ENCODE measurements around the gene SMIM28. TPM values are rescaled to one million over a fixed set of nuclear protein-coding genes. Genes with fewer than 3 reads are reported as not detected.
"Not testable (repeated sequence)": the region's sequence is repeated elsewhere in the genome, so short reads cannot be mapped to it uniquely, and the experiment has no call there.

Gene SMIM28
- total RNA-seq, 2 donors from 2014 or later, result not detected

DNA sequence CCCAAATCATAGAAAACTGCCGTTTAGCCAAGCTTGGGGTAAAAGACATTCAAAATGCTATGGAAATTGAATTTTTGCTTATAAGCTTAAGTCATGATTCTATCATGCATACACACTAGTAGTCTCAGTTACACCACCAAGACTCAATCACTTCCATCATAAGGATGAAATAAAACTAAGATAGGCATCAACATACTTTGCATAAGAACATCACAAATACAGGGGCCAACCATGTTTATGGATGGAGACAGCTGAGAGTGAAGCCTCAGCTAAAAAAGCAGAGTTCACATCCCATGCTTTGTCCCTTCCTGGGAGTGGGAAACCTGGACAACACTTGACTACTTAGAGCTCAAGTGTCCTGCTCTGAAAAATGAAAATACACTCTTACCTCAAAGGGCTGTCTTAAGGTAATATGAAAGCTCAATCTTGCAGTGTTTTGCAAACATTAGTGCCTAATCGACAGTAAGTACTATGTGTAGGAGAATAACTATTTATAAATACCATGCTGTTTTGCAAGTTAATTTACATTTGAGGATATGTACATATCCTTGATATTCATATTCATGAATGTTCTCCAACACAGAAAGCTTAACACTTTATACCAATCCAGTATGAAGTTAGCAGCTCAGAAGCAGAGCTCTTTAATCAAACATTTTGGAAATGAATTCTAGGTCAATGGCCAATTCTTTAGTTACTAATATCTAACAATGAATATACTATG, 32.0 kb upstream of the SMIM28 start:
- no peak overlapping the region for H3K4me3 ChIP-seq
- H3K4me1 ChIP-seq, result no peaks in the 10 kb centered on the region
- no peak for DNase-seq (ENCODE audit: low spot score)
- no peak overlapping the region for H3K27ac ChIP-seq
- no peaks in the 10 kb centered on the region for H3K9me3 ChIP-seq
- TF ChIP-seq, protein P1, sequence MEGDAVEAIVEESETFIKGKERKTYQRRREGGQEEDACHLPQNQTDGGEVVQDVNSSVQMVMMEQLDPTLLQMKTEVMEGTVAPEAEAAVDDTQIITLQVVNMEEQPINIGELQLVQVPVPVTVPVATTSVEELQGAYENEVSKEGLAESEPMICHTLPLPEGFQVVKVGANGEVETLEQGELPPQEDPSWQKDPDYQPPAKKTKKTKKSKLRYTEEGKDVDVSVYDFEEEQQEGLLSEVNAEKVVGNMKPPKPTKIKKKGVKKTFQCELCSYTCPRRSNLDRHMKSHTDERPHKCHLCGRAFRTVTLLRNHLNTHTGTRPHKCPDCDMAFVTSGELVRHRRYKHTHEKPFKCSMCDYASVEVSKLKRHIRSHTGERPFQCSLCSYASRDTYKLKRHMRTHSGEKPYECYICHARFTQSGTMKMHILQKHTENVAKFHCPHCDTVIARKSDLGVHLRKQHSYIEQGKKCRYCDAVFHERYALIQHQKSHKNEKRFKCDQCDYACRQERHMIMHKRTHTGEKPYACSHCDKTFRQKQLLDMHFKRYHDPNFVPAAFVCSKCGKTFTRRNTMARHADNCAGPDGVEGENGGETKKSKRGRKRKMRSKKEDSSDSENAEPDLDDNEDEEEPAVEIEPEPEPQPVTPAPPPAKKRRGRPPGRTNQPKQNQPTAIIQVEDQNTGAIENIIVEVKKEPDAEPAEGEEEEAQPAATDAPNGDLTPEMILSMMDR (IDR thresholded peaks at IDR 0.05), result no peak
- H3K27me3 ChIP-seq, result no peaks in the 10 kb centered on the region
- no peaks in the 10 kb centered on the region for H3K36me3 ChIP-seq

DNA sequence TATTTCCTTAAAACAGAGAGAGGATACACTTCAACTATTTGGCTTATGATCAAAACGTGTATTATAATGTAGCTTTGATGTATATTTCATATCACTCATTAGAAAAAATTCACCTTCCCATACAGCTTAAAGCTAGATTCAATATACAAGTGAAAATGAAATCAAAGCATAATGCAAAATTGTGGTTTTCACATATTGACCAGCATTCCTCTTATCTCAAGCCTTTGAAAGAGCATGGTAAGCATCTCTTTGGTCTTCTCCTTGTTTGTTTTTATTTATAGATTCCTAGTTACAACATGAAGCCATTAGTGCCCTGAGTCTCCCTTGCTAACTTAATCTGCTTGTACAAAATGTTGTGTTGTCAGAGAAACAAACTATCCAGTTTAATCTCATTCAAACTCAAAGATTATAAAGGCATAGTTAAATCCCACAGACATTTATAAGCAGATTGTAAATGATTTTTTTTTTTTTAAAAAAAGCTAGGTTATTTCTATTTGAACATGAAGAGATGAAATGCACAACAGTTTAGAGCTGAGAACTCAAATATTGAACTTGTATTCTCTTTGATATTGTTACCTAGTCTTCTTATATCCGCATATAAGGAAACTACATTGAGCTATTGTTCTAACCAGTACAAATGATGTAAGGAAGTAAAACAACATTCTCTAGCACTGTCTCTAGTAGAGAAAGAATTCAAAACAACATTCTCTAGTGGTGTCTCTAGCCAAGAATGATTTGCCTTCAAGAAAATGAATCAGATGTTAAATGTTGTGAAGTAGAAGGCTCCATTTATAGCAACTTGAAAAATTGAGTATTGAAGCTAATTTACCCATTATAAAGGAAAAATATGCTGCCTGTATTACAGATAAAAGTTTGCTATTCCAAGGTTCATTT, 31.2 kb upstream of the SMIM28 start:
- Histone ChIP-seq H3K4me3 (no peak overlapping the region), H3K36me3 (no peaks in the 10 kb centered on the region), H3K9me3 (no peaks in the 10 kb centered on the region), H3K27me3 (no peaks in the 10 kb centered on the region), H3K27ac (no peak overlapping the region), H3K4me1 (no peaks in the 10 kb centered on the region)
- TF ChIP-seq, protein P1 (IDR thresholded peaks at IDR 0.05), result no peak
- DNase-seq (ENCODE audit: low spot score), result no peak

GRCh38 chr6:138347864-138348263, 29.8 kb upstream of the SMIM28 start:
- Histone ChIP-seq H3K4me1 (no peaks in the 10 kb centered on the region), H3K36me3 (no peaks in the 10 kb centered on the region), H3K27ac (no peak overlapping the region), H3K27me3 (no peaks in the 10 kb centered on the region), H3K9me3 (no peaks in the 10 kb centered on the region), H3K4me3 (no peak overlapping the region)
- TF ChIP-seq, protein P1 (IDR thresholded peaks at IDR 0.05), result no peak
- no peak for DNase-seq (ENCODE audit: low spot score)

DNA sequence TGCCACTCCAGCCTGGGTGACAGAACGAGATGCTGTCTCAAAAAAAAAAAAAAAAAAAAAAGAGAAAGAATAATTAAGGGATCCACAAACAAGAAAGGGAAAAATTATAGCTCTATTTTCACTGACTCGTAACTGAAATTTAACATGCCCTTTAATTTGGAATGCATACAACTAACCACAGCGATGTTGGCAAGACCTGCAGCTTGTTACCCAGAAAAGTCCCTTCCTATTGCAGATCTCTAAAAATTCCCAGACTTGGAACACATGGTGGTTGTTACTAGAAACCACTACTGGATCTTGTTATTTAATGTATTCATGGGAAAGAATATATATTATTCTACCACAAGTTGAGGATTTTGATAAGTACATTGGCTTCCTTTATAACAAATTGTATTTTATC, 27.8 kb upstream of the SMIM28 start:
- H3K9me3 ChIP-seq, result no peaks in the 10 kb centered on the region
- H3K36me3 ChIP-seq, result no peaks in the 10 kb centered on the region
- H3K27me3 ChIP-seq, result no peaks in the 10 kb centered on the region
- TF ChIP-seq, protein P1 (IDR thresholded peaks at IDR 0.05), result no peak
- no peak for DNase-seq (ENCODE audit: low spot score)
- H3K4me3 ChIP-seq, result no peak overlapping the region
- H3K27ac ChIP-seq, result no peak overlapping the region
- H3K4me1 ChIP-seq, result no peaks in the 10 kb centered on the region

GRCh38 chr6:138357928-138358327, 19.8 kb upstream of the SMIM28 start:
- TF ChIP-seq, protein P1 (IDR thresholded peaks at IDR 0.05), result no peak
- Histone ChIP-seq H3K9me3 (no peaks in the 10 kb centered on the region), H3K27me3 (no peaks in the 10 kb centered on the region), H3K27ac (no peak overlapping the region), H3K4me3 (no peak overlapping the region), H3K4me1 (no peaks in the 10 kb centered on the region), H3K36me3 (no peaks in the 10 kb centered on the region)
- no peak for DNase-seq (ENCODE audit: low spot score)

DNA sequence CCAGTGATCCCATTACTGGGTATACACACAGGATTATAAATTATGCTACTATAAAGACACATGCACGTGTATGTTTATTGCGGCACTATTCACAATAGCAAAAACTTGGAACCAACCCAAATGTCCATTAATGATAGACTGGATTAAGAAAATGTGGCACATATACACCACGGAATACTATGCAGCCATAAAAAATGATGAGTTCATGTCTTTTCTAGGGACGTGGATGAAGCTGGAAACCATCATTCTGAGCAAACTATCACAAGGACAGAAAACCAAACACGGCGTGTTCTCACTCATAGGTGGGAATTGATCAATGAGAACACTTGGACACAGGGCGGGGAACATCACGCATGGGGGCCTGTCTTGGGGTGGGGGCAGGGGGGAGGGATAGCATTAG, 9.0 kb upstream of the SMIM28 start:
- not testable (repeated sequence) for DNase-seq (ENCODE audit: low spot score); H3K4me1 ChIP-seq; H3K9me3 ChIP-seq; H3K4me3 ChIP-seq; H3K27ac ChIP-seq; H3K36me3 ChIP-seq; H3K27me3 ChIP-seq
